PC-3 (cell line): ENCODE data around the gene MUC6. TPM values are rescaled to one million over a fixed set of nuclear protein-coding genes. Genes with fewer than 3 reads are reported as not detected.

Source experiments
- ATAC-seq: fragments of 200-7000 bp; cut with Tn5 transposase; 2 replicates; pipeline ENCODE4 v1.9.1; 2020; ENCODE audit warnings: mild to moderate bottlenecking, moderate library complexity
- BruUV-seq: library from RNA; stranded (reverse); fragments of 400-500 nt; replicated peaks from 2 replicates; lab custom pipeline; 2021; lab: Mats Ljungman, UMichigan
- CTCF ChIA-PET: fragments of 300-600 bp; sonication (Branson Sonifier 250); formaldehyde crosslinking; loops from one replicate; lab custom pipeline; 2022; ENCODE audit warnings: antibody characterized with exemption; lab: Charles Lee
- POLR2A ChIA-PET: fragments of 300-600 bp; sonication (Branson Sonifier 250); formaldehyde crosslinking; loops from one replicate; lab custom pipeline; 2022; ENCODE audit warnings: antibody characterized with exemption; ENCODE audit not compliant: unreplicated experiment; lab: Charles Lee
- DNase-seq: peaks from one replicate; pipeline ENCODE4 v3.0.0-alpha.2; 2015
- H2AFZ ChIP-seq: fragments of 300-600 bp; sonication (generic); 2 replicates; pipeline ENCODE4 v1.6.0; 2016; ENCODE audit warnings: antibody characterized with exemption, low read length
- H3F3A ChIP-seq: fragments of 300-600 bp; sonication (generic); one replicate; pipeline ENCODE4 v1.6.0; 2017; ENCODE audit warnings: antibody characterized with exemption, low read length, control low read depth, mild to moderate bottlenecking; ENCODE audit not compliant: unreplicated experiment
- H3K27ac ChIP-seq: fragments of 300-600 bp; sonication (generic); 2 replicates; pipeline ENCODE4 v1.5.1; 2016; ENCODE audit warnings: mild to moderate bottlenecking, low read length
- H3K27me3 ChIP-seq: fragments of 300-600 bp; sonication (generic); 2 replicates; pipeline ENCODE4 v1.6.1; 2016; ENCODE audit warnings: low read length, mixed read lengths
- H3K36me3 ChIP-seq: fragments of 300-600 bp; sonication (generic); 2 replicates; pipeline ENCODE4 v1.6.1; 2016; ENCODE audit warnings: low read depth, mixed run types, low read length, mixed read lengths
- H3K4me1 ChIP-seq: fragments of 300-600 bp; sonication (generic); 2 replicates; pipeline ENCODE4 v1.5.1; 2016; ENCODE audit warnings: low read length; ENCODE audit not compliant: insufficient read depth
- H3K4me2 ChIP-seq: fragments of 300-600 bp; sonication (generic); 2 replicates; pipeline ENCODE4 v1.6.0; 2016; ENCODE audit warnings: low read length
- H3K4me3 ChIP-seq: fragments of 300-600 bp; sonication (generic); 2 replicates; pipeline ENCODE4 v1.5.1; 2016; ENCODE audit warnings: mild to moderate bottlenecking, low read length, mixed read lengths
- H3K79me2 ChIP-seq: fragments of 300-600 bp; sonication (generic); 2 replicates; pipeline ENCODE4 v1.6.1; 2017; ENCODE audit warnings: low read length, mixed read lengths
- H3K9ac ChIP-seq: fragments of 300-600 bp; sonication (generic); 2 replicates; pipeline ENCODE4 v1.6.0; 2016; ENCODE audit warnings: mild to moderate bottlenecking, low read length
- H3K9me2 ChIP-seq: fragments of 300-600 bp; sonication (generic); replicated peaks from 2 replicates; pipeline ENCODE4 v1.6.1; 2016; ENCODE audit warnings: mixed run types, low read length, mixed read lengths
- H3K9me3 ChIP-seq: fragments of 300-600 bp; sonication (generic); 2 replicates; pipeline ENCODE4 v1.6.1; 2016; ENCODE audit warnings: low read length, mixed read lengths
- H4K20me1 ChIP-seq: fragments of 300-600 bp; sonication (generic); 2 replicates; pipeline ENCODE4 v1.6.1; 2016; ENCODE audit warnings: low read length, mixed read lengths
- EZH2 ChIP-seq: fragments of 300-600 bp; sonication (generic); IDR thresholded peaks from one replicate; pipeline ENCODE4 v1.6.1; 2017; ENCODE audit warnings: antibody characterized with exemption, mild to moderate bottlenecking, low read length; ENCODE audit not compliant: unreplicated experiment
- EZH2phosphoT487 ChIP-seq: fragments of 300-600 bp; sonication (generic); IDR thresholded peaks from 2 replicates; pipeline ENCODE4 v1.6.1; 2018; ENCODE audit warnings: mild to moderate bottlenecking, antibody characterized with exemption, low read length, borderline replicate concordance
- intact Hi-C: fragments of 100-400 bp; cut with micrococcal nuclease; formaldehyde crosslinking; loops from 2 replicates; pipeline ENCODE4 v1.9.0; 2023
- total RNA-seq: library from RNA; depleted of rRNA; stranded (reverse); fragments of >200 nt; gene quantifications from 2 replicates; pipeline ENCODE4 v1.2.3, GENCODE V29; 2014
- TF ChIP-seq, protein P1 (sequence below): fragments of 300-600 bp; sonication (generic); conservative IDR thresholded peaks from 2 replicates; pipeline ENCODE4 v1.5.1; 2017; ENCODE audit warnings: antibody characterized with exemption, low read depth, mild to moderate bottlenecking, low read length

MUC6 gene
- total RNA-seq, 1 experiment from 2014 or later: 0.18 TPM

DNA sequence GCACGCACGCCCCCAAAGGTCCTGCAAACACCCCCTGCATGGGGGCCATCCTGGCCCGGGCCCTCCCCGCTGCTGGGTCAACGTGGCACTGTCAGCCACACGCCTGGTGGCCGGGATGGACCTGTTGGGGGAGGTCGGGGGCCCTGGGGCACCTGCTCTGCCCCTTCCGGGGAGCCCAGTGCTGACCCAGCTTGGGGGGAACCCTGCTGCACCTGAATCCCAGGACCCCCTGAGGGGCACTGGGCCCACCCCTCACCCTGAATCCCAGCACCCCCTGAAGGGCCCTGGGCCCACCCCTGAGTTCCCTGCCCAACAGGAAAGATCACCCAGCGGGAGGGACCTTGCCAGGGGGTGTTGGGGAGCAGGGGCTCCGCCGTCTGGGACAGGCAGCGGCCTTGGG, 413 bp upstream of the MUC6 start:
- no peak overlapping the region for H3K9ac ChIP-seq
- H3F3A ChIP-seq: no peaks in the 10 kb centered on the region
- no peak overlapping the region for H3K4me3 ChIP-seq
- peaks cover 26% of the 10 kb centered on the region for H3K4me1 ChIP-seq
- no peak for DNase-seq
- no peaks in the 10 kb centered on the region for H3K36me3 ChIP-seq
- no peaks in the 10 kb centered on the region for H3K79me2 ChIP-seq
- ChIA-PET POLR2A (no interaction called here), CTCF (no interaction called here)
- H4K20me1 ChIP-seq: no peaks in the 10 kb centered on the region
- intact Hi-C loops: no loop called here
- no peak overlapping the region for H2AFZ ChIP-seq
- no TSS peak for BruUV-seq
- H3K27me3 ChIP-seq: no peaks in the 10 kb centered on the region
- no peaks in the 10 kb centered on the region for H3K9me2 ChIP-seq
- H3K27ac ChIP-seq: no peak overlapping the region
- no peak overlapping the region for H3K4me2 ChIP-seq
- ATAC-seq: no peak
- H3K9me3 ChIP-seq: no peaks in the 10 kb centered on the region
- TF ChIP-seq EZH2phosphoT487 (no peak), EZH2 (no peak)
- TF ChIP-seq, protein P1, sequence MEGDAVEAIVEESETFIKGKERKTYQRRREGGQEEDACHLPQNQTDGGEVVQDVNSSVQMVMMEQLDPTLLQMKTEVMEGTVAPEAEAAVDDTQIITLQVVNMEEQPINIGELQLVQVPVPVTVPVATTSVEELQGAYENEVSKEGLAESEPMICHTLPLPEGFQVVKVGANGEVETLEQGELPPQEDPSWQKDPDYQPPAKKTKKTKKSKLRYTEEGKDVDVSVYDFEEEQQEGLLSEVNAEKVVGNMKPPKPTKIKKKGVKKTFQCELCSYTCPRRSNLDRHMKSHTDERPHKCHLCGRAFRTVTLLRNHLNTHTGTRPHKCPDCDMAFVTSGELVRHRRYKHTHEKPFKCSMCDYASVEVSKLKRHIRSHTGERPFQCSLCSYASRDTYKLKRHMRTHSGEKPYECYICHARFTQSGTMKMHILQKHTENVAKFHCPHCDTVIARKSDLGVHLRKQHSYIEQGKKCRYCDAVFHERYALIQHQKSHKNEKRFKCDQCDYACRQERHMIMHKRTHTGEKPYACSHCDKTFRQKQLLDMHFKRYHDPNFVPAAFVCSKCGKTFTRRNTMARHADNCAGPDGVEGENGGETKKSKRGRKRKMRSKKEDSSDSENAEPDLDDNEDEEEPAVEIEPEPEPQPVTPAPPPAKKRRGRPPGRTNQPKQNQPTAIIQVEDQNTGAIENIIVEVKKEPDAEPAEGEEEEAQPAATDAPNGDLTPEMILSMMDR: no peak

DNA sequence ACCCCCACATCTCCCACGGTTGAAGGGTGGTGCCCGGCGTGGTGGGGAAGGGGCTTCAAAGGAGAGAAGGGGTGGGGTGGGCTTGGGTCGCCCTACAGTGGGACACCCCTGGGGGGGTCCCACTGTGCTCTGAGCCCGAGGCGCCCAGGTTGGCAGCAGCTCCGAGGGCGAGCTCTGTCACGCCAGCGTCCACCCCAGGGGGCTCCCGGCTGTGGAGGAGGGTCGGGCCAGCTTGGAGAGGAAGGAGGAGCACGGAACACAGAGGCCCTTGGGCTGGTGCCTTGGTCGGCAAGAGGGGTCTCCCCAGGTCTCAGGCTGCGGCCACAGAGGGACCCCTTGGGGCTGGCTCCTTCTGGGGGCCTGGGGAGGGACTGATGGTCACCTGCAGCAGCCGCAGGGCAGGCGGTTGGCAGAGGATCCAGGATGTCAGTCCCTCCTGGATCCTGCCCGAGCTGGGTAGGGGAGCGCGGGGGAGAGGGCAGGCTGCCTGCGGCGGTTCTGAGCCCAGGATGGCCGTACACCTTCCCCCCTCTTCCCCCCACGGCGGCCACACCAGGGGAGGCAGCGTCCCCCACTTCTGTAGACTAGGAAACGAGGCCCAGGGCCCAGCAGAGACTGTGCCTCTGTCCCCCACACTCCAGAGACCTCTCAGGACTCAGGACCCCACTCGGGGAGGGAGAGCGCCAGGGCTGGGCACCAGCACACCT, 788 bp downstream of the MUC6 start:
- H3K4me3 ChIP-seq: no peak overlapping the region
- intact Hi-C loops: no loop called here
- H3K4me1 ChIP-seq: peaks cover 14% of the 10 kb centered on the region
- ATAC-seq (no peak), DNase-seq (no peak)
- H3K27me3 ChIP-seq: no peaks in the 10 kb centered on the region
- H3K79me2 ChIP-seq: no peaks in the 10 kb centered on the region
- no peaks in the 10 kb centered on the region for H3K9me3 ChIP-seq
- no peak overlapping the region for H3K9ac ChIP-seq
- H3F3A ChIP-seq: no peaks in the 10 kb centered on the region
- TF ChIP-seq EZH2phosphoT487: no peak
- TF ChIP-seq EZH2: no peak
- TF ChIP-seq, protein P1: no peak
- H3K9me2 ChIP-seq: no peaks in the 10 kb centered on the region
- no TSS peak for BruUV-seq
- H3K27ac ChIP-seq: no peak overlapping the region
- H3K4me2 ChIP-seq: no peak overlapping the region
- no peaks in the 10 kb centered on the region for H4K20me1 ChIP-seq
- H3K36me3 ChIP-seq: no peaks in the 10 kb centered on the region
- no peak overlapping the region for H2AFZ ChIP-seq
- ChIA-PET CTCF (no interaction called here), POLR2A (no interaction called here)

DNA sequence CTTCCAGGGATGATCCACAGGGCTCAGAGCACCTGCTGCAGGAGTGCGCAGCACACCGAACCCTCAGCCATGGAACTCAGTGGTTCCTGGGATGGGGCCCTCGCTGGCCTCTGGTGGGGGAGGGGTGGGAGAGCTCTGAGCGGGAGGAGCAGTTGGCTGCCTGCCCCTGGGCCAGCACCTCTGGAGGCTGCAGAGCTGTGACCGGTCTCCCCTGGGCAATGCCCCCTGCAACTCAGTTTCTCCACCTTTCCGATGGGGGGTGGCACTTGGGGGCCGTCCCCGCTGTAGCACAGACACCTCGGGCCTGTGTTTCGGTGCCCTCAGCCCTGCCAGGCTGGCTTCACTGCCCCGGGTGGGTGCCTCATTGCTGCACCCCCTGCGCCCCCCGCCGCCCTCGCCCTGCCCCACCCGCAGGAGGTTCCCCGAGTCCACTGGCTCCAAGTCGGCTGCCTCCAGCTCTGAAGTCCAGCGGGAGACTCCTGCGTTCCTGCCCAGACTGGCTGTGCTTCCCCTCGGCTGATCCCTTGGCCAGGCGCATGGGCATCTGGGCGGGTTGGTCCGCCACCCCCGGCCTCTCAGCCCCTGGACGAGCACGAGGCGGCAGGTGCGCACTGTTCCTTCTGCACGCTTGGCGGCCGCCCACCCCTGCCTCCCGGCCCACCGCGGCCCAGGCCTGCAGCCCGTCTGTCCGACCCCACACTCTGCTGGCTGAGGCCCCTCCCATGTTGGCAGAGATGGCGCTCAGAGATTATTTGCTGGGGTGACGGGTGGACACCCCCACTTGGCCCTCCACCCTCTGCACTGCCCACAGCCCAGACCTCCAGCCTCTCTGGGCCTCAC, 1.8 kb downstream of the MUC6 start:
- Histone ChIP-seq H3K9me3 (no peaks in the 10 kb centered on the region), H2AFZ (no peak overlapping the region), H3K27me3 (no peaks in the 10 kb centered on the region), H3K9ac (no peak overlapping the region), H3K36me3 (no peaks in the 10 kb centered on the region), H3K4me1 (peaks cover 3% of the 10 kb centered on the region), H3K9me2 (no peaks in the 10 kb centered on the region), H4K20me1 (no peaks in the 10 kb centered on the region), H3K27ac (no peak overlapping the region), H3K4me3 (no peak overlapping the region), H3K79me2 (no peaks in the 10 kb centered on the region), H3F3A (no peaks in the 10 kb centered on the region), H3K4me2 (no peak overlapping the region)
- no TSS peak for BruUV-seq
- intact Hi-C loops: no loop called here
- ChIA-PET POLR2A (no interaction called here), CTCF (no interaction called here)
- DNase-seq (no peak), ATAC-seq (no peak)
- TF ChIP-seq EZH2: no peak
- TF ChIP-seq EZH2phosphoT487: no peak
- TF ChIP-seq, protein P1: no peak
